Measurements from ENCODE around the gene EME2. TPM values are rescaled to one million over a fixed set of nuclear protein-coding genes. Genes with fewer than 3 reads are reported as not detected.

The EME2 gene
- total RNA-seq, 1 donor from 2014 or later: 19.2 TPM

DNA sequence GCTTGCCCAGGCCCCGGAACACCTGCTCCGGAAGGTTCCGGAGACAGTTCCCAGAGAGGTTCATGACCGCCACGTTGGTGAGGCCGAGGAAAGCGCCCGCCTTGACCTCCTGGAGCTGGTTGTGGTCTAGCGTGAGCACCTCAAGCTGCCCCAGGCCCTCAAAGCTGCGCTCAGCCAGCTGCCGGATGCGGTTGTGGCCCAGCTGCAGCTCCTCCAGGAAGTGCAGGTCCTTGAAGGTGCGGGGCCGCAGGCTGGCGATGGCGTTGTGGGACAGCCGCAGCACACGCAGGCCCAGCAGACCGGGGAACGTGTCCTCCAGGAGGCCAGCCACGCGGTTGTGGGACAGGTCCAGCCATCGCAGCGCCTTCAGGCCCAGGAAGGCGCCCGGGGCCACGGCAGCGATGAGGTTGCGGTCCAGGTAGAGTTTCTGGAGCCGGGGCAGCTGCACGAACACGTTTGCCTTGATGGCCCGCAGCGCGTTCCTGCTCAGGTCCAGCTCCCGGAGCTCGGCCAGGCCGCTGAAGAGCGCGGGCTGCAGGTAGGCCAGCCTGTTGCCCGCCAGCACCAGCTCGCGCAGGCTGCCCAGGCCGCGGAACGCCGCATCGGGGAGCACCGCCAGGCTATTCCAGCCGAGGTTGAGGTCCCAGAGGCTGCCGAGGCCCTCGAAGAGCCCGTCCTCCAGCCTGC lies 18.8 kb downstream of the EME2 start:
- no peak overlapping the region for H3K4me3 ChIP-seq
- H3K4me1 ChIP-seq: no peaks in the 10 kb centered on the region
- intact Hi-C loops (cut with DNase I): no loop called here
- no peak for ATAC-seq
- peaks cover 29% of the 10 kb centered on the region for H3K36me3 ChIP-seq
- no peaks in the 10 kb centered on the region for H3K27me3 ChIP-seq
- H3K27ac ChIP-seq: no peak overlapping the region
- no peaks in the 10 kb centered on the region for H3K9me3 ChIP-seq
- TF ChIP-seq, protein P1, sequence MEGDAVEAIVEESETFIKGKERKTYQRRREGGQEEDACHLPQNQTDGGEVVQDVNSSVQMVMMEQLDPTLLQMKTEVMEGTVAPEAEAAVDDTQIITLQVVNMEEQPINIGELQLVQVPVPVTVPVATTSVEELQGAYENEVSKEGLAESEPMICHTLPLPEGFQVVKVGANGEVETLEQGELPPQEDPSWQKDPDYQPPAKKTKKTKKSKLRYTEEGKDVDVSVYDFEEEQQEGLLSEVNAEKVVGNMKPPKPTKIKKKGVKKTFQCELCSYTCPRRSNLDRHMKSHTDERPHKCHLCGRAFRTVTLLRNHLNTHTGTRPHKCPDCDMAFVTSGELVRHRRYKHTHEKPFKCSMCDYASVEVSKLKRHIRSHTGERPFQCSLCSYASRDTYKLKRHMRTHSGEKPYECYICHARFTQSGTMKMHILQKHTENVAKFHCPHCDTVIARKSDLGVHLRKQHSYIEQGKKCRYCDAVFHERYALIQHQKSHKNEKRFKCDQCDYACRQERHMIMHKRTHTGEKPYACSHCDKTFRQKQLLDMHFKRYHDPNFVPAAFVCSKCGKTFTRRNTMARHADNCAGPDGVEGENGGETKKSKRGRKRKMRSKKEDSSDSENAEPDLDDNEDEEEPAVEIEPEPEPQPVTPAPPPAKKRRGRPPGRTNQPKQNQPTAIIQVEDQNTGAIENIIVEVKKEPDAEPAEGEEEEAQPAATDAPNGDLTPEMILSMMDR (IDR thresholded peaks at IDR 0.05): no peak
- peak; percentile 60 for DNase-seq

DNA sequence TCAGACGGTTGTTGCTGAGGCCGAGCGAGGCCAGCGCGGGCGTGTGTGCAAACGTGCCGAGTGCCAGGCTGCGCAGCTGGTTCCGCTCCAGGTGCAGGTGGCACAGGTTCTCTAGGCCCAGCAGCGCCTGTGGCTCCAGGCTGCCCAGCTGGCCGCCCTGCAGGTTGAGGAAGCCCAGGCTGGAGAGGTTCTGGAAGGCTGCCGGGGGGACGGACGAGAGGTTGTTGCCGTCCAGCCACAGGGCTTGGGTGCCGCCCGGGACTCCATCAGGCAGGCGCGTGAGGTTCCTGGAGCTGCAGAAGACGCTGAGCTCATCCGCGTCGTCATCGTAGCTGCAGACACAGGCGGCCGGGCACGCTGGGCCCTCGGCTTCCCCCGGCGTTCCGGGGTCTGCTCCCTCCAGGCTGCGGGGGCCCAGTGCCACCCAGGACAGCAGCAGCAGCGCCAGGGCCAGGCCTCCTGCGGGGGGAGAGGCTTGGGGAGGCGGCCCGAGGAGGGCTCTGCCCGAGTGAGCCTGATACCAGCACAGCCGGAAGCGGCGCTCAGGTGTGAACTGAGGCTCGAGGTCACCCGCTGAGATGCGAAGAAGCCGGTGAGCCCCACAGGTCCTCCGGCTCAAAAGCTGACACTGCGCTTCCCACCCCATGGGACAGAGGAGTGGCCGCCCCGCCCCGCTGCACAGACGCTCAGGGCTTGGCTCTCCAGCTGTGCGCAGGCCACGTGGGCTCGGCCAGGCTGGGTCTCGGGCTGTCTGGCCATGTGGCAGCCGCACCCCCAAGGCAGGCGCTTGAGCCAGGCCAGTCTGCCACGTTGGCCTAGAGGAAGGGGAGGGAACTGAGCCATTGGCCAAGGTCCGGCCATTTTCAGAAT lies 19.6 kb downstream of the EME2 start:
- H3K27me3 ChIP-seq: no peaks in the 10 kb centered on the region
- TF ChIP-seq, protein P1 (IDR thresholded peaks at IDR 0.05): no peak
- H3K27ac ChIP-seq: no peak overlapping the region
- H3K4me3 ChIP-seq: no peak overlapping the region
- no peaks in the 10 kb centered on the region for H3K4me1 ChIP-seq
- no peak for ATAC-seq
- H3K36me3 ChIP-seq: peaks cover 22% of the 10 kb centered on the region
- no peaks in the 10 kb centered on the region for H3K9me3 ChIP-seq
- peak; percentile 63 for DNase-seq
- intact Hi-C loops (cut with DNase I): no loop called here

DNA sequence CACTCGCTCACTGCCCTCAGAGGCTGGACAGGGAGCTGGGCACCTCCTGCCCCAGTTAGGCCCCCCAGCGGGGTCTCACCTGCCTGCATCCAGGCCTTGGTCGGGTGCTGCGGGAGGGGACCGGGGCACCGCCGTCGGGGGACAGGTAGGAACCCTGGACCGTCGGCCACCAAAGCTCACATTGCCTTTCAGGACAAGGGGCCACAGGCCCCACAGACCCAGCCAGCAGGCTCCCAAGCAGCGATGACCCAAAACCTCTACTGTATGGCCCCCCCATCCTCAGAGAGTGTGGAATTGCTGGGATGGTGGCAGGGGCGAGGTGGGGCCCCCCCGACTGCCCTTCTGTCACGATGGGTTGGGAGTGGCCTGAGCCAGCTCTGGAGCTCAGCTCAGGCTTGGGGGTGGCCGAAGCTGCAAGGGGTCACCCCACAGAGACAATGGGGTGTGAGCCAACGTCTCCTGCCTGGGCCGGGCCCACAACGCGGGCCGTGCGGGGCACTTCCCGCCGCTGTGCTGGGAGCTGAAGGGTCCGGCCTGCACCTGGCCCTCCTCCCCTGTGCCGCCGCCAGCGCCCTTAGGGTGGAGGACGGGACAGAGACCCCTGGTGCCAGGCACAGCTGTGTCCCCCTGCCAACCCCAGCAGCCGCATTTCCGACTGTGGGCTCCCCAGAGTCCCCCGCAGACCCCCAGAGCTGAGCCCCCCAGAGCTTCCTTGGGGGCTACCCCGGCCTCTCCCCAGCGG lies 20.4 kb downstream of the EME2 start:
- Histone ChIP-seq H3K9me3 (no peaks in the 10 kb centered on the region), H3K27me3 (no peaks in the 10 kb centered on the region), H3K36me3 (peaks cover 15% of the 10 kb centered on the region), H3K4me1 (no peaks in the 10 kb centered on the region), H3K27ac (no peak overlapping the region), H3K4me3 (peak overlapping the region; percentile 29)
- DNase-seq (peak; percentile 66), ATAC-seq (no peak)
- intact Hi-C loops (cut with DNase I): no loop called here
- TF ChIP-seq, protein P1 (IDR thresholded peaks at IDR 0.05): no peak

DNA sequence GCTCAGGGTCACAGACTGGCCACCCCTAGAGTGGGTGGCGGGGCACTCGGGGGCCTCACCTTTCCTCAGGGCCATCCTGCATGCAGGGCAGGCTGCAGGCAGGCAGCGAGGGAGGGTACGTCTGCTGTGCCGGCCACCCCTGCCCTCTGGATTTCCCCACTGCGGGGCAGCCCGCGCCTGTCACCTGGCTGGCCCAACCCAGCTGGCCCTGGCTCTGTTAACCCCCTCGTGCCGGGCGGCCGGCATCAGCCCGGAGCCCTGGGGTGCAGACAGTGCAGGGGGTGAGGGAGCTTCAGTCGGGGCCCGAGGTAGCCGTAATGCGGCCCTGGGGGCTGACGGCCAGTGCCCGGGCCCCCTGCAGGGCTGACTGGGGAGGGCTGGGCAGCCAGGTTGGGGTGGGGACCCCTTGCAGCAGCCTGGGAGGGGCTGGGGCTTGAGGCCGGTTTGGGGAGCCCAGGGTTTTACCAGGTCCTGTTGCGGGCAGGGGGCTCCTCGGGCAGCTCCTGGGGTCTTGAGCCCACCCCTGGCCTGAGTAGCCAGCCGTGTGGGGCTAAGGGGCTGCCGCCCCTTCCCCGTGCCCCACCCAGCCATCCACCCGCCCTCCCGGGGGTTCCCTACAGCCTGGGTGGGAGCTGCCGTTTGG lies 21.1 kb downstream of the EME2 start, which contains the start of gene IGFALS:
Gene IGFALS (minus strand): TSS at position 128 of the 643 bp plus-strand sequence. CDS start 53 bp downstream, at position 75.
- intact Hi-C loops (cut with DNase I): no loop called here
- Histone ChIP-seq H3K4me3 (peak within 1 kb of the TSS; percentile 29), H3K4me1 (no peaks in the 10 kb centered on the region), H3K27ac (peak within 1 kb of the TSS; percentile 51), H3K27me3 (no peaks in the 10 kb centered on the region), H3K36me3 (peaks cover 8% of the 10 kb centered on the region), H3K9me3 (no peaks in the 10 kb centered on the region)
- peak; percentile 74 for DNase-seq
- TF ChIP-seq, protein P1 (IDR thresholded peaks at IDR 0.05): no peak
- ATAC-seq: peak; percentile 74

DNA sequence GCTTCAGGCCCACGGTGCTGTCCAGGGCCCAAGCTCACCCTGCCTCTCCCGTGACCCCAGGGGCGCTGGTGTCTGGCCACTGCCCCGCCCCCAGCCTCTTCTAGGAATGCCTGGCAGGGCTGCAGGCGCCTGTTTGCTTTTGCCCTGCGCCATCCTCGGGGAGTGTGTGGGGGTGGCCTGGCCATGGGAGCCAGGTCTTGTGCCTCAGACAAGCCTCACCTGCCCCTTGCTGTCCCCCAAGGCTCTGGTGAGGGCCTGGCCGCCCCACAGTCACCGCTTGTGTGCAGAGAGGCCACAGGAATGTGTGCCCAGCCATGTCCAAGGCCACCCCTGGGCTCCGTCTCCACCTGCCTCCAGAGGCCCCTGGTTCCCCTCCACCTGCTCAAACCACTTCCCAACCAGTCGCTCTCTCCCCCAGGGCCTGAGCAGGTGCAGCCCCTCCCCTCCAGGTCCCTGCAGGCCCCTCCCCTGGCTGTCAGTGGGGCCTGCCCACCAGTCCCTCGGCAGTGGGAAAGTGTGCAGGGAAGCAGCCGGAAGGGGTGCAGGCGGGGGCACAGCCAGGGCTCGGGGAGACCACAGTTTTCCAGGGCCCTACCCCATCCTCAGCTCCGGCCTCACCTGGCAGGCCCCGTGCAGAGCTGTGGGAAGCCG lies 21.7 kb downstream of the EME2 start:
- Histone ChIP-seq H3K4me3 (peak overlapping the region; percentile 29), H3K36me3 (peaks cover 2% of the 10 kb centered on the region), H3K4me1 (no peaks in the 10 kb centered on the region), H3K27me3 (no peaks in the 10 kb centered on the region), H3K27ac (peak overlapping the region; percentile 51), H3K9me3 (no peaks in the 10 kb centered on the region)
- TF ChIP-seq, protein P1 (IDR thresholded peaks at IDR 0.05): no peak
- ATAC-seq (peak; percentile 79), DNase-seq (peak; percentile 82)
- intact Hi-C loops (cut with DNase I): no loop called here
